H1 (cell line): Measurements from ENCODE around the gene MUC16. TPM values are rescaled to one million over a fixed set of nuclear protein-coding genes. Genes with fewer than 3 reads are reported as not detected.

Experiments used
- CTCF ChIA-PET: fragments of 300-600 bp; sonication (Branson Sonifier 250); formaldehyde crosslinking; loops from one replicate; lab custom pipeline; 2021; ENCODE audit not compliant: partially characterized antibody; lab: Charles Lee
- POLR2A ChIA-PET: fragments of 300-600 bp; sonication (Branson Sonifier 250); formaldehyde crosslinking; loops from one replicate; lab custom pipeline; 2021; ENCODE audit warnings: inconsistent platforms; ENCODE audit not compliant: partially characterized antibody; lab: Charles Lee
- DNase-seq, 2 experiments: peaks; one replicate each; pipeline versions ENCODE4 v3.0.0 to v3.0.0-alpha.2; 2010 to 2022; ENCODE audit warnings: low spot score in 2 of 2, low read depth in 1 of 2, mixed read lengths in 1 of 2
- FAIRE-seq: peaks from 2 replicates; lab custom pipeline; 2011; peaks lifted over from hg19 to GRCh38; lab: Jason Lieb, UNC
- H2AFZ ChIP-seq: 2 replicates; pipeline ENCODE4 v1.8.1; 2012; ENCODE audit warnings: low read length, inconsistent platforms
- H2AK5ac ChIP-seq: 2 replicates; pipeline ENCODE4 v1.6.1; 2013; ENCODE audit warnings: low read depth, low read length
- H2BK120ac ChIP-seq: replicated peaks from 2 replicates; pipeline ENCODE3; 2013; ENCODE audit warnings: low read depth, low read length, inconsistent platforms
- H2BK12ac ChIP-seq: 2 replicates; pipeline ENCODE4 v1.6.1; 2013; ENCODE audit warnings: low read depth, low read length
- H2BK15ac ChIP-seq: 2 replicates; pipeline ENCODE4 v1.6.1; 2013; ENCODE audit warnings: low read length
- H2BK20ac ChIP-seq: 2 replicates; pipeline ENCODE4 v1.6.1; 2013; ENCODE audit warnings: low read length
- H2BK5ac ChIP-seq: 2 replicates; pipeline ENCODE4 v1.6.1; 2013; ENCODE audit warnings: low read depth, low read length
- H3K14ac ChIP-seq: 2 replicates; pipeline ENCODE4 v1.6.1; 2013; ENCODE audit warnings: inconsistent platforms; ENCODE audit not compliant: insufficient read length
- H3K18ac ChIP-seq: 2 replicates; pipeline ENCODE4 v1.6.1; 2013; ENCODE audit warnings: low read length; ENCODE audit errors: extremely low read depth
- H3K23ac ChIP-seq: 2 replicates; pipeline ENCODE4 v1.6.1; 2013; ENCODE audit warnings: inconsistent platforms; ENCODE audit not compliant: insufficient read length
- H3K23me2 ChIP-seq: 2 replicates; pipeline ENCODE4 v1.6.1; 2013; ENCODE audit warnings: low read depth, low read length
- H3K27ac ChIP-seq: 2 replicates; pipeline ENCODE4 v1.6.1; 2011; ENCODE audit warnings: low read depth, low read length, inconsistent platforms
- H3K27me3 ChIP-seq, 4 experiments: replicated peaks in 1 of 4; 1 replicate in 1 of 4; 2 replicates in 3 of 4; pipeline versions ENCODE4 v1.6.1 to v1.8.1; 2011 to 2013; ENCODE audit warnings: low read length in 3 of 4, mild to moderate bottlenecking in 3 of 4, inconsistent platforms in 2 of 4, mixed read lengths in 2 of 4, moderate library complexity in 1 of 4; ENCODE audit not compliant: control insufficient read depth in 3 of 4, insufficient read depth in 3 of 4; ENCODE audit errors: extremely low read depth in 1 of 4
- H3K36me3 ChIP-seq, 4 experiments: 2 replicates each; pipeline versions ENCODE4 v1.6.1 to v1.8.1; 2011 to 2013; ENCODE audit warnings: mild to moderate bottlenecking in 4 of 4, low read length in 3 of 4, moderate library complexity in 2 of 4, control low read depth in 1 of 4, inconsistent platforms in 1 of 4; ENCODE audit not compliant: insufficient read depth in 4 of 4, control insufficient read depth in 2 of 4
- H3K4ac ChIP-seq: replicated peaks from 2 replicates; pipeline ENCODE3; 2013; ENCODE audit warnings: low read length, low read depth, mixed read lengths, inconsistent platforms; ENCODE audit not compliant: insufficient read length
- H3K4me1 ChIP-seq, 4 experiments: replicated peaks in 1 of 4; 1 replicate in 1 of 4; 2 replicates in 3 of 4; pipeline versions ENCODE4 v1.6.1 to v1.8.1; 2011 to 2013; ENCODE audit warnings: low read length in 3 of 4, inconsistent platforms in 2 of 4, mixed read lengths in 1 of 4; ENCODE audit not compliant: insufficient read depth in 4 of 4, control insufficient read depth in 3 of 4
- H3K4me2 ChIP-seq, 2 experiments: 2 replicates each; pipeline versions ENCODE4 v1.6.1 to v1.8.1; 2011 to 2013; ENCODE audit warnings: low read depth in 2 of 2, low read length in 2 of 2, control low read depth in 1 of 2, inconsistent platforms in 1 of 2, mild to moderate bottlenecking in 1 of 2; ENCODE audit not compliant: insufficient read depth in 1 of 2
- H3K4me3 ChIP-seq, 4 experiments: fragments of 200-600, 300-600 bp in 1 of 4; sonication (generic), shearing (Covaris generic), sonication (Bioruptor Twin) in 1 of 4; 2 replicates each; pipeline versions ENCODE4 v1.5.1 to v1.8.1; 2011 to 2016; ENCODE audit warnings: low read length in 4 of 4, low read depth in 3 of 4, control low read depth in 2 of 4, inconsistent platforms in 2 of 4, mild to moderate bottlenecking in 2 of 4, mixed read lengths in 1 of 4, moderate library complexity in 1 of 4; ENCODE audit not compliant: insufficient read depth in 2 of 4; ENCODE audit errors: extremely low read depth in 1 of 4
- H3K56ac ChIP-seq: replicated peaks from 2 replicates; pipeline ENCODE3; 2013; ENCODE audit warnings: low read depth, mild to moderate bottlenecking, mixed read lengths, low read length, inconsistent platforms; ENCODE audit not compliant: insufficient read length
- H3K79me1 ChIP-seq: 2 replicates; pipeline ENCODE4 v1.6.1; 2013; ENCODE audit warnings: low read depth, low read length, control low read depth
- H3K79me2 ChIP-seq, 2 experiments: 2 replicates each; pipeline versions ENCODE4 v1.6.1 to v1.8.1; 2012 to 2013; ENCODE audit warnings: low read length in 2 of 2, mild to moderate bottlenecking in 2 of 2, inconsistent platforms in 1 of 2; ENCODE audit not compliant: insufficient read depth in 2 of 2, control insufficient read depth in 1 of 2
- H3K9ac ChIP-seq, 4 experiments: replicated peaks in 1 of 4; 1 replicate in 1 of 4; 2 replicates in 3 of 4; pipeline versions ENCODE4 v1.6.1 to v1.8.1; 2011 to 2013; ENCODE audit warnings: low read depth in 3 of 4, low read length in 3 of 4, control low read depth in 2 of 4, mild to moderate bottlenecking in 2 of 4, moderate library complexity in 2 of 4, inconsistent platforms in 1 of 4; ENCODE audit errors: extremely low read depth in 1 of 4
- H3K9me3 ChIP-seq, 2 experiments: 2 replicates each; pipeline versions ENCODE4 v1.6.1 to v1.8.1; 2012 to 2013; ENCODE audit warnings: mild to moderate bottlenecking in 2 of 2, moderate library complexity in 2 of 2, control low read depth in 1 of 2, inconsistent platforms in 1 of 2, low read depth in 1 of 2, low read length in 1 of 2, mixed read lengths in 1 of 2; ENCODE audit not compliant: insufficient read depth in 2 of 2
- H4K20me1 ChIP-seq, 2 experiments: replicated peaks in 1 of 2; 2 replicates each; pipeline versions ENCODE3 to v1.8.1; 2011 to 2013; ENCODE audit warnings: inconsistent platforms in 2 of 2, low read length in 2 of 2, mild to moderate bottlenecking in 1 of 2; ENCODE audit not compliant: insufficient read depth in 2 of 2, control insufficient read depth in 1 of 2
- H4K5ac ChIP-seq: 2 replicates; pipeline ENCODE4 v1.6.1; 2013; ENCODE audit warnings: low read length, low read depth, mixed read lengths, inconsistent platforms; ENCODE audit not compliant: insufficient read length
- H4K8ac ChIP-seq: 2 replicates; pipeline ENCODE4 v1.8.0; 2013; ENCODE audit warnings: mild to moderate bottlenecking, moderate library complexity, low read length, inconsistent platforms; ENCODE audit not compliant: insufficient read depth; ENCODE audit errors: extremely low read depth
- H4K91ac ChIP-seq: replicated peaks from 2 replicates; pipeline ENCODE3; 2013; ENCODE audit warnings: low read length, mixed read lengths, inconsistent platforms; ENCODE audit not compliant: insufficient read length
- PHF8 ChIP-seq: fragments of 200-600 bp; sonication (generic); conservative IDR thresholded peaks from 2 replicates; pipeline ENCODE4 v1.7.1; 2012; ENCODE audit warnings: low read depth, mild to moderate bottlenecking, inconsistent platforms, low read length, moderate library complexity
- WGBS, 2 experiments: shearing (Covaris generic) in 1 of 2; methylation state at CpG; one replicate each; pipeline versions ENCODE4 v1.1.6 to v1.1.7; 2013 to 2015; ENCODE audit warnings: low lambda C conversion rate in 2 of 2, mixed read lengths in 2 of 2, inconsistent platforms in 1 of 2, low coverage in 1 of 2, missing lambda C conversion rate in 1 of 2; ENCODE audit not compliant: insufficient replicate concordance in 2 of 2, insufficient coverage in 1 of 2, insufficient read length in 1 of 2; ENCODE audit errors: extremely low coverage in 1 of 2, missing lambda C conversion rate in 1 of 2; 5-methylcytosine and 5-hydroxymethylcytosine counted together
- polyA plus RNA-seq, 7 experiments: library from polyadenylated mRNA; depleted of rRNA in 3 of 7; stranded (reverse) in 5 of 7; unstranded in 2 of 7; fragments of >200 nt in 5 of 7; fragments of 200-250 nt in 2 of 7; gene quantifications; 1 replicate in 5 of 7; 2 replicates in 1 of 7; 4 replicates in 1 of 7; pipeline versions ENCODE4 v1.2.1 to v1.2.3, GENCODE V29; 2011 to 2013; ENCODE audit warnings: missing spikeins in 2 of 7, mixed read lengths in 2 of 7
- total RNA-seq: library from RNA; stranded (reverse); fragmentation: NEBNext Ultra II Directional; extraction: Animal tissue kit (Norgen Biotek cat#: 25700); gene quantifications from 2 replicates; pipeline ENCODE4 v1.2.1, GENCODE V29; 2021

MUC16 gene
- total and polyA plus RNA-seq, 2 of the 8 experiments (the other 6 are each of a cell fraction or from before 2014, with no cell fraction given) = 0.17 to 0.60 TPM

GRCh38 chr19:9037400-9038062, 27.3 kb upstream of the MUC16 start:
- FAIRE-seq = no peak
- DNase-seq = no peak
- Histone ChIP-seq H3K27me3 (no peaks in the 10 kb centered on the region), H3K14ac (no peak overlapping the region), H3K23me2 (peaks cover 4% of the 10 kb centered on the region; the same call in 1 of the 2 replicates), H3K4me2 (no peak overlapping the region), H3K4ac (no peak overlapping the region), H2AK5ac (no peak overlapping the region), H4K5ac (no peak overlapping the region), H2BK12ac (no peak overlapping the region), H2BK5ac (no peak overlapping the region), H3K27ac (no peak overlapping the region), H3K23ac (no peak overlapping the region), H4K8ac (no peak overlapping the region), H4K20me1 (no peaks in the 10 kb centered on the region), H3K79me2 (no peaks in the 10 kb centered on the region), H3K9me3 (no peaks in the 10 kb centered on the region), H2BK120ac (no peak overlapping the region), H2BK15ac (no peak overlapping the region), H2AFZ (no peak overlapping the region), H3K9ac (no peak overlapping the region), H3K18ac (no peak overlapping the region), H4K91ac (no peak overlapping the region), H2BK20ac (no peak overlapping the region), H3K79me1 (no peaks in the 10 kb centered on the region), H3K56ac (no peak overlapping the region), H3K4me3 (no peak overlapping the region), H3K4me1 (no peaks in the 10 kb centered on the region), H3K36me3 (no peaks in the 10 kb centered on the region; a peak in 1 of 8 replicates)
- ChIA-PET CTCF (interaction anchor here (0.6 kb wide), 1 partner anchor 8 kb away, joined by 3 read pairs; no protein-coding TSS in a partner anchor), POLR2A (no interaction called here)
- WGBS, 2 experiments = 96% methylated on average over 8 of the region's 8 CpGs; no CpG with 5 or more reads in 1 of the 2 experiments
- no peak for TF ChIP-seq PHF8
